Effector CD4-positive, alpha-beta T cell (primary cell): ENCODE results near the gene IL21.
A peak's percentile ranks its signal among the peaks of the same experiment; 100 is the strongest.

ENCODE experiments used
- DNase-seq: peaks from one replicate; pipeline ENCODE4 v3.0.0-alpha.2; 2020

Gene IL21

GRCh38 chr4:122632396-122633143 lies 11.7 kb upstream of the IL21 start:
- no peak for DNase-seq

GRCh38 chr4:122625156-122625555 lies 4.3 kb upstream of the IL21 start:
- no peak for DNase-seq

DNA sequence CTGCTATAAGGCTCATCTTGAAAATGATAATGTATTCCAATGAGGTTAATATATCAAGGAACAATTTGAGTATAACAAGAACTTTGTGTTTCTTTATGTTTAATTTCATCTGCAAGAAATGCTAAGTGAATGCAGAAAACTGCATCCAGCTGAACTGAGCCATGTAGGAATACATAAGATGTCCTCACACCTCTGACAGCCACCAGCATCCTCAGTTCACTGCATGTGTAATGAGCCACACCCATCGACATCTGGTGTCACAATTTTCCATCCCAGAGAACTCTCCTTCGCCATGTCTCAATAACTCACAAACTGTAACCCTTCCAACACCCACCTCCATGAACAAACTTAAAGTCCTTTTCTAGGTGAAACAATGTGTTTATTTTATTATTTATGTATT lies 3.3 kb upstream of the IL21 start:
- no peak for DNase-seq

DNA sequence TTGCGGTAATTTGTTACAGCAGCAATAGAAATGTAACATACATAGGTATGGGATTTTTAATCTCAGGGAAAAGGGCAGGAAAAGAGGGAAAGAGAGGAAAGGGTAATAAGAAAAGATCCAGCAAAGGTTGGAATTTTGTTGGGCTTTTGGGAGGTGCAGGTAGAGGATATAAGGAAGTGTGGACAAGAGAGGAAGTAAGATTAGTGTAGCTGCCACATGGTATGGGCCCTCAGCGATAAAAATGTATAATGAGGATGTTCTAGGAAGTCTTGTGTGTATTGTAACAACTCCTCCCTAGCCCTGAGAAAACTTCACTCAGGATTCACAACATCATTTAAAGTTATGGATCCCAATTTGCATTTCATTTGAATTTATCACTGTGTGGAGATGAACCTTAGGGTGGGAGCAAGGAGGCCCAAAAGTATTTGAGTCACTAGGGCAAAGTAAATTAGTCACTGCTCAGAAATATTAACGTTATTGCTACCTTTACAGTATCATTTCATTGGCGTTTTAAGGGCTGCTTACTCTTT lies 2.8 kb upstream of the IL21 start:
- no peak for DNase-seq

DNA sequence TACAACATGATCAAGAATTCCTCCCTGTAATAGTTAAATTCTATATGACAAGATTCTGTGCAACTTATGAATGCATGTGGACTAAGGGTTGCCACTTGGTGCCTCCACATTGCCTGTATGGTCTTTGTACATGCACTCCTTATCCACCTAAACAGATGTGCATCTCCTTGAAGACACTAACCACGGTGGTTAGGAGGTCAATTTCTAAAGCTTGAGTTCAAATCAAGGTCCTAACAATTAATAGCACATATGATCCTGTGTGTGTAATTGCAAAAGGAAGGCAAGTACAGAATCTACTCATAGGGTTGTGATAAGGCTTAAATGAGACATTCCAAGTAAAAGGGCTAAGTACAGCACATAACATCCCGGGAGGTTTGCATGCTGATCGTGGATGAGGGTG lies 1.5 kb upstream of the IL21 start:
- DNase-seq = no peak

DNA sequence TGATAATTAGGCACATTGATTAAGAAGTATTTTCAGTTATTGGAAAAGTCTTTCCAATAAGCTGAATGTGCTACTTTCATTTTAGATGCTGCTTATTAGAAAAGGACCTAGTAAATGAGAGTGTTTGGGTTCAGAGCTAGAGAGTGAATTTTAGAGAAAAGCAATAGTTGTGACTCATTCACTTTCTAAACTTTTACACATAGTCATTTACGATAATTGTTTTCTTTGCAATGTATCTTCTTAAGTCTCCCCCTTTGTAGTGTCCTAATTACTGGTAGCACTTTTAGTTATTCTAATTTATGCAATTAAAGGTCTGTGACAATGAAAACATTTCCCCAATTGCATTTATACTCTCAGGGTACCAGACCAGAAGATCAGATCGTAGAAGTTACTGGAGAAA lies 1.3 kb downstream of the IL21 start:
- no peak for DNase-seq

DNA sequence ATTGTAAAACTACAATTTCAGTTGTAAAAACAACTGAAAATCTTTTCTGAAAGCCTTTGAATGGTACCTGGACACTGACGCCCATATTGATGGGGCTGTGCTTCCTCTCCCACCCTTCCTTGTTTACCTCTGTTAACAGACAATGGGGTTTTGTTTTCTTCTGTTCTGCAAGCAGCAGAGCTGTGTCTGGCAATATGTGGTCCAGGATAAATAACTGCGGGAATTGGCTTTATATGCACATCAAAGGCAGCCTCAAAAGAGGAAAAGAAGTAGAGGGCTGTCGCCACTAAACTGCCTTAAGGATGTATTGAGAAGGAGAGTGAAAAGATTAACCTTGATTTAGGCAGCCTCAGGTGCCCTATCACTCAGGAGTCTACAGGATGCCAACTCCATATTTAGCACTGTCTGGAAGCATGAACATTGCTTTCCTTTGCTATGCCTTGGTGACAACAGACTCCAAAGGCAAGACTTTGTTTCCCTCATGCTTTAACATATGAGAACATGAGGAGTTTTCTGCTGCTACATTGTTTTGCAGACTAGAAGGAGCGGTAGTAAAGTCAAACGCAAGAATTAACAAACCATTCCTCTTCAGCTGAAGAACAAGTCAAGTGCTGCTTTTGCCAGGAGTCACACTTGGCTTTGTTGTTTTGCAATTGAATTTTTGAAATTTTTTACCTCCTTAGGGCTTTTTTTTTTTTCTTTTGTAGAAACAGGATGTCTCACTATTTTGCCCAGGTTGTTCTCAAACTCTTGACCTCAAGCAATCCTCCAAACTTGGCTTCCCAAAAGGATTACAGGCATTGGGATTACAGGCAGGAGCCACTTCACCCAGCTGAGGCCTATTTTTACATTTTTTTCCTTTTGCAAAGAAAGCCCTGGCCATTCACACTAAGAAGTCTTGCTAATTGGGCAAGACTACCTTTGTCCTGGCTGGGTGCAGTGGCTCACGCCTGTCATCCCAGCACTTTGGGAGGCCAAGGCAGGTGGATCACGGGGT lies 3.0 kb downstream of the IL21 start:
- DNase-seq = no peak

- no peak for DNase-seq
These were observed 3.8 kb downstream of the IL21 start for GRCh38 chr4:122616915-122617596.

DNA sequence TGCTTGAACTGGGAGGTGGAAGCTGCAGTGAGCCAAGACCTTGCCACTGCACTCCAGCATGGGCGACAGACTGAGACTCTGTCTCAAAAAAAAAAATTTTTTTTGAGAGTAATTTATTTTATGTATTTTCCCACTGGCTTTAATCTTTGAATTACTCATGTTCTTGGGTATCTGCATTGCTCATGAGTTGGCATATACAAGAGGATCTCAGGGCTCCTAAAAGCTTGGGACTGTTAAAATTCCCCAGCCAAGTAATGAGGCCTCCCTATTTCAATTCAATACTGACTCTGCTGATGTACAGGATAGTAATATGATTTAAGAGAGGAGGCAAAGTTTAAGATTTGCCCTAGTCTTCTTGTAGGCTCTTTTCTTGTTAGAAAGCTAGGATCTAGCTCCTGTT lies 6.2 kb downstream of the IL21 start:
- DNase-seq = no peak

GRCh38 chr4:122612540-122612939 lies 8.3 kb downstream of the IL21 start:
- DNase-seq = no peak

DNA sequence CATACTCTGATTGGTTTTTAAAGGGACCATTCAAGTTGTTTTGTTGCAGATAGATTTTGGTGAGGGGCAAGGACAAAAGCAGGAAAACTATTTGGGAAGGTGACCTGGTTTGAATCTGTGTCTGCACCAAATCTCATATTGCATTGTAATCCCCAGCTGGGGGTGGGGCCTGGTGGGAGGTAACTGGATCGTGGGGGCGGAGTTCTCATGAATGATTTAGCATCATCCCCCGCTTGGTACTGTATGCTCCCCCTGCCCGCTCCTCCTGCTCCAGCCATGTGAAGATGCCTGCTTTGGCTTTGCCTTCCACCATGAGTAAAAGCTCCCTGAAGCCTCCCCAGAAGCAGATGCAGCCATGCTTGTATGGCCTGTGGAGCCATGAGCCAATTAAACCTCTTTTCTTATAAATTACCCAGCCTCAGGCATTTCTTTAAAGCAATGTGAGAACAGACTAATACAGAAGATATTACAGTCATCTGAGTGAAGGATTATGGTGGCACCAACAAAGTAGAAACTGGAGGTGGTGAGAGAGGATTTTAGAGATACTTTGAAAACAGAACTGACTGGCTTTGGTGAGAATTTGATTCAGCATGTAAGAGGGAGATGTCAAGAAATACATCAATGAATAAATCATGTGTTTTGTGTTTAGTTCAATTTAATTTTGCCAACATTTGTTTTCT lies 14.4 kb downstream of the IL21 start:
- no peak for DNase-seq

DNA sequence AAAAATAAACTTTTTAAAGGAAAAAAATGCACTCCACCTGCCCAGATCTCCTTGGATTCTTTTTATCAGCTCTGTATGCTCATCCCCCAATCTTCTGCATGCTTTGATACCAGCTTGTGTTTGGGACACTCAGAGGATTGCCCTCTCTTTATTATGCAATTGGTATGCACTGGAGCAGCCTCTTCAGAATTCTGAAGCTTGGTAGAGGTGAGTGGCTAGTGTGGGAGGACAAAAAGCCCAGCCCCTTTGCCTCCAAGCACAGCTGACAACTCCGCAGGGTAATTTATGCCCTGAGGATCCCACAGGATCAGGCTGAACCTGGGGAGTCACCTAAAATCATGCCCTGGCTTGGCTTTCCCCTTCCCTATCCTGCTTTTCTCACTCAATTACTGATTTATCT lies 16.7 kb downstream of the IL21 start:
- DNase-seq = no peak

DNA sequence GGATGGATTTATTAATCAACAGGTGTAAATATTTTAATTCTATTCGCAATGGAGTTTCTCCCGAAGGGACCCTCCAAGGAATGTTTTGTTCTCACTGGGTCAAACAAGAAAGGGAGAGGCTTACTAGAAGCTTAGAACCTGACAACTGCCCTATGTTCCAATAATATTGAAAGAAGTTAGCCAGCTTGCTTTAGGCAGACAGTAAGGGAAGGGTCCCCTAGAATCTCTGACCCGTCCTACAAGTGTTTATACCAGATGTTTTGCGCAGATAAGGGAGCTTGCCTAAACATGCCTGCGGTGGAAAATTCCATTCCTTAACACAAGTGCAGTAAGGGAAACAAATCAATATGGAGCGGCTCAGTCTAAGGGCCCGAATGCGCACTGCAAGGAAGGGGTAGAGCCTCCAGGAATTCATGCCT lies 17.7 kb downstream of the IL21 start:
- DNase-seq = no peak

GRCh38 chr4:122602277-122603142 lies 18.4 kb downstream of the IL21 start:
- DNase-seq = no peak

- no peak for DNase-seq
These were observed 29.7 kb downstream of the IL21 start for GRCh38 chr4:122591196-122591595.

DNA sequence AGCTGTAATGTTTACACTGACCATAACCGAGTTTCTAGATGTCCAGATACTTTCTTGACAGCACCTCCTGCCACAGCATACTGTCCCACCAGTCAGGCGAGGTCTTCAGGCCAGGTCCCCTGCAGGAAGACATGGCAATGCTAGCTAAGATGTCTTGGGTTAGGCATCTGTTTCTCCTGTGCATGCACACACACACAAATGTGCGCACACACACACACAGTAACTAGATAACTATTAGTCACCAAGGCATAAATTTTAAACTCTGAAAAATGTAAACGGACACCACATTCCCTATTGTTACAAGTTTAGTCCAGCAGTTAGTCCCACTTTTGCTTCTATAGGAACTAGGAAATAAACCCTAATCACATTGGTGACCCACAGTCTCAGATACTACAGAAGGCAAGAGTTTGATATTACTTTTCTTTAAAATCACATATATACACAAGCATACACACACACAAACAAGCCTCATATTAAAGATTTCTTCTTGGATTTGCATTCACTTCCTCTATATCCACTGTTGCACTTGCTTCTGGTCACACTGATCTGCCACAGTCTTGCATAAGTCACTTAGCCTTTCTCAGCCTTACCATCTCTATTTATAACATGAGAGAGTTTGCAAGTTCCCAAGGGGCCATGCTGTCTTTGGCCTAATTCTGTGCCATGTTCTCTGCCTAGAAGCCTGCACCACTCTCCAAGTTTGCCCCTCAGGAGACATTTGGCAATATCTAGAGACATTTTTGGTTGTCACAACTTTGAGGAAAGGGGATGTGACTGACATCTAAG lies 32.2 kb downstream of the IL21 start:
- DNase-seq = no peak

DNA sequence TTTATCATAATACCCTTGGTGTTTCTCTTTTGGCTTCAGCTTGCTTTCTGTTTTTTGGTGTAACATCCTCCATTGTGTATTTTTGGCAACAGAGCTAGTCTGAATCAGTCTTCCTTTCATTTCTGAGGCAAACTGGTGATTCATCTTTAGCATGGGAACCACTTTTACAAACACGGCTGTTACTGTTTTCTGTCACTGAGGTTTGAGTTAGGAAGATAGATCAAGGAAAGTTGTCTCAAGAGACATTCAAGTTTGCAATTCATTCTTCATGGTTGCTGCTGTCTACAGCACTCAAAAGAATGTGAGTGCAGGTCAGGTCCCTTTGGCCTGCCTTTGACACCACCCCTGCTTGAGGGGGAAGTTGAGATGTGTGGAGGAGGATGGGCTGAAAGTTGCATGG lies 36.3 kb downstream of the IL21 start:
- no peak for DNase-seq

GRCh38 chr4:122583906-122584305 lies 37.0 kb downstream of the IL21 start:
- no peak for DNase-seq

DNA sequence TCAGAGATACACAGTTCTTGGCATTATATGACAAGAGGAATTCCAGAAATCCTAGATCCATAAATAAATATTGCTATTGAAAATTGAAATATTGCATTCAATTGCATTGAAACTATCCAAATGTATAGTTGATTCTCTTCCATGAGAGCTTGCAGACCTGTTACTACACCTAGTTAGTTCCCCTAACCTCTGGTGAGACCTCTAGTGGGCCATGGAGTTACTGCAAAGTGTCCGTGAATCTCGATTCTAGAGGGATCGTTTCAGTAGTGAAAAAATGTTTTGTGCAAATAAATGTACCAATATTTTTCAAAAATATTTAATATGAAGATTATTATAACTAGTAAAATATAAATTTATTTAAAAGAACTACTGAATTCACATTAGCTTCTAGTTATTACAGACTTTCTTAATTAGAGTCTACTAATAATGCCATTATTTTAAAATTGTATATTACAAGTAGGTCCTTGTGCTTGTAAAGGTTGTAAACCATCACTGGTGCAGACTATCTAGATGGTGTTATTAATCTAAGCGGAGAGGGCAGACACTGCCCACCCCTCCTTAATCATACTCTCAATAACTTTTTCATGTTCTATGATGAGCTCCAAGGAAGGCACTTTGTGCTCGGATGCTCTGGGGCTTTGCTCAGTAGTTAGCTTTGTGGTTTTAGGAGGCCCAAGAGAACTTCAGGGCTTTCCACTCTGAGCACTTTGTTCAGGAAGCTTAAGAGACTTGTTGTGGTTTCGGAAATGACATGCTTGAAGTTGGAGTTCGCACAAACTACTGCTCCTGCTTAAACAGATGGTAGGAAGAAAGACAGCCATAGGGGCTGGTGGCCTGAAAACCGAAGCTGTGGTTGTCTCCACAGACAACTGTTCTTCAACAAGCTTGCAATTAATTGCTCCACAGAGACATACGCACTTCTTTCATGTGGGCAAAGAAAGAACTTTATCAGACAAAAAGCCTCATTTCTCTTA lies 42.8 kb downstream of the IL21 start:
- peak; percentile 54 for DNase-seq
